ENCODE measurements around the gene LCE6A.

Gene LCE6A

GRCh38 chr1:152842556-152842955 is at the start of gene LCE6A:
LCE6A (plus strand) TSS chr1:152842856; CDS start chr1:152843521, 665 bp downstream.
- DNase-seq (ENCODE audit: low spot score): no peak
- in situ Hi-C loops (cut with MboI; ENCODE audit: low sequenced_read_pairs, unreplicated experiment): no loop called here
- no peak for TF ChIP-seq CTCF (IDR thresholded peaks at IDR 0.05; ENCODE audit: borderline replicate concordance, control extremely low read depth, extremely low read depth, insufficient read depth, missing control alignments)

GRCh38 chr1:152795686-152796085 is 47.0 kb upstream of the LCE6A start:
- DNase-seq (ENCODE audit: low spot score): no peak
- in situ Hi-C loops (cut with MboI; ENCODE audit: low sequenced_read_pairs, unreplicated experiment): no loop called here
- no peak for TF ChIP-seq CTCF (IDR thresholded peaks at IDR 0.05; ENCODE audit: borderline replicate concordance, control extremely low read depth, extremely low read depth, insufficient read depth, missing control alignments)

- no peak for DNase-seq (ENCODE audit: low spot score)
- no peak for TF ChIP-seq CTCF (IDR thresholded peaks at IDR 0.05; ENCODE audit: borderline replicate concordance, control extremely low read depth, extremely low read depth, insufficient read depth, missing control alignments)
- in situ Hi-C loops (cut with MboI; ENCODE audit: low sequenced_read_pairs, unreplicated experiment): no loop called here
These were observed 46.2 kb upstream of the LCE6A start, which contains the start of gene LCE1D for GRCh38 chr1:152796421-152796820. LCE1D (plus strand) TSS chr1:152796721; CDS start chr1:152797795, 1,074 bp downstream.

GRCh38 chr1:152801333-152801732 is 41.3 kb upstream of the LCE6A start:
- no peak for DNase-seq (ENCODE audit: low spot score)
- TF ChIP-seq CTCF (IDR thresholded peaks at IDR 0.05; ENCODE audit: borderline replicate concordance, control extremely low read depth, extremely low read depth, insufficient read depth, missing control alignments): no peak
- in situ Hi-C loops (cut with MboI; ENCODE audit: low sequenced_read_pairs, unreplicated experiment): no loop called here

GRCh38 chr1:152806576-152806975 is 36.1 kb upstream of the LCE6A start, which contains the start of gene LCE1C:
LCE1C (minus strand) TSS chr1:152806651; CDS start chr1:152805478, 1,173 bp downstream.
- no peak for TF ChIP-seq CTCF (IDR thresholded peaks at IDR 0.05; ENCODE audit: borderline replicate concordance, control extremely low read depth, extremely low read depth, insufficient read depth, missing control alignments)
- in situ Hi-C loops (cut with MboI; ENCODE audit: low sequenced_read_pairs, unreplicated experiment): no loop called here
- no peak for DNase-seq (ENCODE audit: low spot score)

- in situ Hi-C loops (cut with MboI; ENCODE audit: low sequenced_read_pairs, unreplicated experiment): no loop called here
- no peak for TF ChIP-seq CTCF (IDR thresholded peaks at IDR 0.05; ENCODE audit: borderline replicate concordance, control extremely low read depth, extremely low read depth, insufficient read depth, missing control alignments)
- no peak for DNase-seq (ENCODE audit: low spot score)
These were observed 31.6 kb upstream of the LCE6A start for GRCh38 chr1:152811050-152811449.

Measured in GM13976 (cell line).